NB4 (cell line): ENCODE results near the gene LIMK2.

Experiments
- CTCF ChIP-seq: IDR thresholded peaks from one replicate; pipeline ENCODE4 v1.5.1; 2012; ENCODE audit warnings: low read depth, low read length
- MAX ChIP-seq: IDR thresholded peaks from 2 replicates; pipeline ENCODE4 v1.6.1; 2011; ENCODE audit warnings: low read depth, low read length
- MYC ChIP-seq: IDR thresholded peaks from 2 replicates; pipeline ENCODE4 v1.6.1; 2011; ENCODE audit warnings: low read depth, low read length
- POLR2A ChIP-seq: IDR thresholded peaks from 2 replicates; pipeline ENCODE4 v1.6.1; 2011; ENCODE audit warnings: mild to moderate bottlenecking; ENCODE audit not compliant: insufficient read length; ENCODE audit errors: extremely low read depth

- TF ChIP-seq MAX (no peak), CTCF (no peak), POLR2A (no peak), MYC (no peak)
Observed at GRCh38 chr22:31281733-31282132, 69.6 kb downstream of the LIMK2 start.
